Measurements from ENCODE around the gene PRPS1.

DNA sequence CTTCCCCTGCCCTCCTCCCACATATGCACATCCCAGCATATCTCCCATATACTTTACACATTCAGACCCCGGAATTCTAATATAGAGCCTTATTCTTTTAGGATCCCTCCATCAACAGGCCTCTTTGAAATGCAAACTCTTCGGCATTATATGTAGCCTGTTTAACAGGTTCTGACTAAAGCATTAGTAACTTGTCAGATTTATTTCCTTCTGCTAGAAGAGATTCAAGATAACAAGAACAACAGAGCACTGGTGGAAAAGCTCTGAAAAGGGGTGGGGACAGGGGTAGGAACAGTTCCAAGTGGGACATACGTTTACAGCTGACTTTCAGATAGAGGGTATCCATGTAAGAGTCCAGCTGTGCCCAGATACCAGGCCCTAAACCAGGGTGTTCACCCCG, 31.7 kb upstream of the PRPS1 start:
- TF ChIP-seq, protein P1, sequence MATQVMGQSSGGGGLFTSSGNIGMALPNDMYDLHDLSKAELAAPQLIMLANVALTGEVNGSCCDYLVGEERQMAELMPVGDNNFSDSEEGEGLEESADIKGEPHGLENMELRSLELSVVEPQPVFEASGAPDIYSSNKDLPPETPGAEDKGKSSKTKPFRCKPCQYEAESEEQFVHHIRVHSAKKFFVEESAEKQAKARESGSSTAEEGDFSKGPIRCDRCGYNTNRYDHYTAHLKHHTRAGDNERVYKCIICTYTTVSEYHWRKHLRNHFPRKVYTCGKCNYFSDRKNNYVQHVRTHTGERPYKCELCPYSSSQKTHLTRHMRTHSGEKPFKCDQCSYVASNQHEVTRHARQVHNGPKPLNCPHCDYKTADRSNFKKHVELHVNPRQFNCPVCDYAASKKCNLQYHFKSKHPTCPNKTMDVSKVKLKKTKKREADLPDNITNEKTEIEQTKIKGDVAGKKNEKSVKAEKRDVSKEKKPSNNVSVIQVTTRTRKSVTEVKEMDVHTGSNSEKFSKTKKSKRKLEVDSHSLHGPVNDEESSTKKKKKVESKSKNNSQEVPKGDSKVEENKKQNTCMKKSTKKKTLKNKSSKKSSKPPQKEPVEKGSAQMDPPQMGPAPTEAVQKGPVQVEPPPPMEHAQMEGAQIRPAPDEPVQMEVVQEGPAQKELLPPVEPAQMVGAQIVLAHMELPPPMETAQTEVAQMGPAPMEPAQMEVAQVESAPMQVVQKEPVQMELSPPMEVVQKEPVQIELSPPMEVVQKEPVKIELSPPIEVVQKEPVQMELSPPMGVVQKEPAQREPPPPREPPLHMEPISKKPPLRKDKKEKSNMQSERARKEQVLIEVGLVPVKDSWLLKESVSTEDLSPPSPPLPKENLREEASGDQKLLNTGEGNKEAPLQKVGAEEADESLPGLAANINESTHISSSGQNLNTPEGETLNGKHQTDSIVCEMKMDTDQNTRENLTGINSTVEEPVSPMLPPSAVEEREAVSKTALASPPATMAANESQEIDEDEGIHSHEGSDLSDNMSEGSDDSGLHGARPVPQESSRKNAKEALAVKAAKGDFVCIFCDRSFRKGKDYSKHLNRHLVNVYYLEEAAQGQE (IDR thresholded peaks at IDR 0.05; ENCODE audit: insufficient replicate concordance, low read depth), result no peak
- TF ChIP-seq, protein P2, sequence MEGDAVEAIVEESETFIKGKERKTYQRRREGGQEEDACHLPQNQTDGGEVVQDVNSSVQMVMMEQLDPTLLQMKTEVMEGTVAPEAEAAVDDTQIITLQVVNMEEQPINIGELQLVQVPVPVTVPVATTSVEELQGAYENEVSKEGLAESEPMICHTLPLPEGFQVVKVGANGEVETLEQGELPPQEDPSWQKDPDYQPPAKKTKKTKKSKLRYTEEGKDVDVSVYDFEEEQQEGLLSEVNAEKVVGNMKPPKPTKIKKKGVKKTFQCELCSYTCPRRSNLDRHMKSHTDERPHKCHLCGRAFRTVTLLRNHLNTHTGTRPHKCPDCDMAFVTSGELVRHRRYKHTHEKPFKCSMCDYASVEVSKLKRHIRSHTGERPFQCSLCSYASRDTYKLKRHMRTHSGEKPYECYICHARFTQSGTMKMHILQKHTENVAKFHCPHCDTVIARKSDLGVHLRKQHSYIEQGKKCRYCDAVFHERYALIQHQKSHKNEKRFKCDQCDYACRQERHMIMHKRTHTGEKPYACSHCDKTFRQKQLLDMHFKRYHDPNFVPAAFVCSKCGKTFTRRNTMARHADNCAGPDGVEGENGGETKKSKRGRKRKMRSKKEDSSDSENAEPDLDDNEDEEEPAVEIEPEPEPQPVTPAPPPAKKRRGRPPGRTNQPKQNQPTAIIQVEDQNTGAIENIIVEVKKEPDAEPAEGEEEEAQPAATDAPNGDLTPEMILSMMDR (IDR thresholded peaks at IDR 0.05; ENCODE audit: insufficient read depth, low read length), result no peak

All from HL-60 (cell line).